Subcutaneous adipose tissue (tissue), 4 donors: ENCODE data around the gene PIEZO2. TPM values are rescaled to one million over a fixed set of nuclear protein-coding genes. Genes with fewer than 3 reads are reported as not detected.

Experiments used
- total RNA-seq, 4 donors: library from RNA; depleted of rRNA; stranded (reverse); fragments of >200 nt; gene quantifications; one replicate each; pipeline ENCODE4 v1.1.0, GENCODE V29; 2016
- TF ChIP-seq, protein P1 (sequence below): fragments of 450-650 bp; IDR thresholded peaks from one replicate; pipeline ENCODE4 v1.5.1; 2016; ENCODE audit warnings: low read depth, mild to moderate bottlenecking, control low read depth, antibody characterized with exemption, moderate library complexity

Gene PIEZO2
- total RNA-seq, 4 donors from 2014 or later, result 0.85 to 2.2 (median 1.1) TPM

DNA sequence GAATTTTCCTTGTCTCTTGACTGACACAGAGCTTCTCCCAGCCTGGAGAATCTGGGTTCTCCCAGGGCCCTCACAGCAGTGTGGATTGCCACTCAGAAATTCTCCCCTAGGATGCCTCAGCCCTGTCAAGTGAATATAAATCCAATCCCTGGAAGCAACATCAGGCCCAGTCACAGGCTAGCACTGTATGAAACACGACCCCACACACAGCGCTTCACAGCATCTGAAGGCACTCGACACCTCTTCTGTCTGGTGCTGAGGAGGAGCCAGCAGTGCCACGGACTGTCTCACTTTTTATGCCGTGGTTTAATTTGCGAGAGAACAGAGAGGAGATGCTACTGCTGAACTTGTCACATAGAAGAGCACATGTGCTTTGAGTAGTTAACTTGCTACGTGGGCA is 459.0 kb downstream of the PIEZO2 start:
- TF ChIP-seq, protein P1, sequence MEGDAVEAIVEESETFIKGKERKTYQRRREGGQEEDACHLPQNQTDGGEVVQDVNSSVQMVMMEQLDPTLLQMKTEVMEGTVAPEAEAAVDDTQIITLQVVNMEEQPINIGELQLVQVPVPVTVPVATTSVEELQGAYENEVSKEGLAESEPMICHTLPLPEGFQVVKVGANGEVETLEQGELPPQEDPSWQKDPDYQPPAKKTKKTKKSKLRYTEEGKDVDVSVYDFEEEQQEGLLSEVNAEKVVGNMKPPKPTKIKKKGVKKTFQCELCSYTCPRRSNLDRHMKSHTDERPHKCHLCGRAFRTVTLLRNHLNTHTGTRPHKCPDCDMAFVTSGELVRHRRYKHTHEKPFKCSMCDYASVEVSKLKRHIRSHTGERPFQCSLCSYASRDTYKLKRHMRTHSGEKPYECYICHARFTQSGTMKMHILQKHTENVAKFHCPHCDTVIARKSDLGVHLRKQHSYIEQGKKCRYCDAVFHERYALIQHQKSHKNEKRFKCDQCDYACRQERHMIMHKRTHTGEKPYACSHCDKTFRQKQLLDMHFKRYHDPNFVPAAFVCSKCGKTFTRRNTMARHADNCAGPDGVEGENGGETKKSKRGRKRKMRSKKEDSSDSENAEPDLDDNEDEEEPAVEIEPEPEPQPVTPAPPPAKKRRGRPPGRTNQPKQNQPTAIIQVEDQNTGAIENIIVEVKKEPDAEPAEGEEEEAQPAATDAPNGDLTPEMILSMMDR, result no peak

DNA sequence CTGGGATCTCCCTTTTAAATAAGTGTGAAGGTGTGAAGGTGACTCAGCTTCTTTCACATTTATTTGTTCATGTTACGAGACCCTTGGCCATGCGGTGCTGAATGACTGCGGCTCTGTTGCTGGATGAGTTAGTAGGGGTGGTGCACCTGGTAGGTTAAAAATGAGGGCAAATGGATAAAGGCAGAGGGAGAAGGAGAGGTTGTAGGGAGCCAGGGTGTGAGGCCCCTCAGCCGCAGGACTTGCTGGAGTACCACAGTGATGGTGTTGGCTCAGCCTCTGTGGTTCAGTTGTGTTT is 459.4 kb downstream of the PIEZO2 start:
- TF ChIP-seq, protein P1, result no peak

DNA sequence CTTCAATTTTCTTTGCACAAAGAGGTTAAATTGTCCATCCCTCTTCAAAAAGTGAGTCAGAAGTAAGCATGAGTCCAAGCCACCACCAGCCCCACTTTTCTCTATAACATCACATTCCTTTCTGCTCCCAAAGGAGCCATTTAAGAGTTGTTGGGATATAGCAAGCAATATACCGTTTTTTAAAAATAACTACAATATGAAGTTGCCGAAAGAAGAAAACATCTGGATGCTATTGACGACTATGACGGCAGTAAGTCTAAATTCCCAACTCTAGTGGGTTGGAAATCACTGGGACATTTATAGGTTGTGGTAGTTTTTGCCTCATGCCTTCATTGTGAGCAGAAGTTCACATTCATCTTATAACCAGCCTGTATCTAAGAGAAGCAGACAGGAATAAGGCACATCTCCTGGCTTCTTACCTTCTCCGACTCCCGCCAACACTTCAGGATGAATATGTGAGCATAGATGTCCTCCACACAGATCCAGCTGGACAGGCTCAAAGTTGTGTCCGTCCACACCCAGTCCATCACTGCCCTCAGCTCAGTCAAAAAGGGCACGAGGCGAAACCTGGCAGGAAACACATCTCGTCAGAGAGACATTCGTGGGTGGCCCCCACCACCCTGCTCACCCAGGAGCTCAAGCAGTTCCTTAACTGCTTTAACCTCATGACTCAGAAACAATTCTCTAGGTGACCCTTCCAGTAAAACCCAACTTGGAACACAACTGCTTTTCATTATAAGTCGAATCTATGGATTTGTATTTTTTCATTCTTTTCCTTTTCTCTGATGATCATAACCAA is 459.9 kb downstream of the PIEZO2 start:
- TF ChIP-seq, protein P1, result no peak

DNA sequence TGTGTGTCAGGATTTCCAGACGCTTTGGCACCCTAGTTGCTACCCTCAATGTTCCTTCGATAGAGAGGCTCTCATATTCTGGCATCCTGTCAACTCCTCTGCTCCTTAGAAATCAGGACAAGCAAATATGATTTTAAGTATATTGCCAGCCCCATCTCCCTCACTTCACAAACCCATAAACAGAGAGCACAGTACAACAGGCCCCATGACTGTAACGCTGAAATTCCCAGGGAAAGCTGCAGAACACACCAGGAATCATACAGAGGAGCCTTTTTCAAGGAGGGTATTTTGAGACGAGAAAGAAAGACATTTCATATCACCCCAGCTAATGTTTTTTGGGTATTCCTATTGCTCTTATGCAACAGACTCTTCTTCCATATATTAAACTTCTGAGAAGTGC is 460.6 kb downstream of the PIEZO2 start:
- TF ChIP-seq, protein P1, result no peak

DNA sequence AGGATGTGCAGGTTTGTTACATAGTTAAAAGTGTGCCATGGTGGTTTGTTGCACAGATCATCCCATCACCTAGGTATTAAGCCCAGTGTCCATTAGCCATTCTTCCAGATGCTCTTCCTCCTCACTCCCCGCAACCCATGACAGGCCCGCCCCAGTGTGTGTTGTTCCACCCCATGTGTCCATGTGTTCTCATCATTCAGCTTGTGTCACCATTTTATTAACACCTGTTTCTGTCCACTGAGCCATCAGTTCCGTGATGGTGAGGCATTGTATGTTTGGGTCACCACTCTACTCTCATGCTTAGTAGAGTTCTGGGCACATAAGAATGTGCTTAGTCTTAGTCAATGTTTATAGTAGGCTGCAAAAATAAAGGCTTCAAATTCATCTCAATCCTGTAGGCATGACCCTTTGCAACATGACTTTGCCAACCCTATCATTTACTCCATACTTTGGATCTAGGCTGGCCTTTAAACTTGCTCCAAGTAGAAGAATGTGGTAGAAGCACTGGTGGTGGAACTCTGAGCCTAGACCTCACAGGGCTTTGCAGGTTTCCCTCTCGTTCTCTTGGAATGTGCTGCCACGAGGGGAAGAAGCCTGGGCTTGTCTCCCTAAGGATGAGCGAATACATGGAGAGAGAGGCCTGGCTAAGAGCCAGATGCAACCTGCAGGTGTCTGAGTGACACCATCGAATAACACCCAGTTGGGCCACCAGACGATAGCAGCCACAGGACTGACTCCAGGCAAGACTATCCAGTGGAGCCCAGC is 462.0 kb downstream of the PIEZO2 start:
- TF ChIP-seq, protein P1, result no peak

DNA sequence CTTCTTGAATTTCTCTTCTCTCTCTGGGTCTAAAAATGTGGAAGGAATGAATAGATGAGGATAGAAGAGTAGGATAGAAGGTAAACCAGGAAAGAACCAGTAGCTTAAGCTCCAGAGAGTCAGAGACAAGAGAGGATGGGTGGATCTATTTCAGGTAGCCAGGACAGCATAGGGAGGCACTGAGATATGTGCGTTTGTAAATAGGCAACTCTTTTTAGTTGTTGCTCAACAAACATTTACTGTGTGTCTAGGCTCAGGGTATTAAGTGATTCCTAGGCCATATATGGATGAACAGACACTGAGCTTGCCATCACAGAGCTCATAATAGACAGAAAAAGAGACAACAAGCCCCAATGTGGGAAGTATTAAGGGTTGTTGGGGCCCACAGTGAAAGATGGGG is 463.1 kb downstream of the PIEZO2 start:
- TF ChIP-seq, protein P1, result no peak

DNA sequence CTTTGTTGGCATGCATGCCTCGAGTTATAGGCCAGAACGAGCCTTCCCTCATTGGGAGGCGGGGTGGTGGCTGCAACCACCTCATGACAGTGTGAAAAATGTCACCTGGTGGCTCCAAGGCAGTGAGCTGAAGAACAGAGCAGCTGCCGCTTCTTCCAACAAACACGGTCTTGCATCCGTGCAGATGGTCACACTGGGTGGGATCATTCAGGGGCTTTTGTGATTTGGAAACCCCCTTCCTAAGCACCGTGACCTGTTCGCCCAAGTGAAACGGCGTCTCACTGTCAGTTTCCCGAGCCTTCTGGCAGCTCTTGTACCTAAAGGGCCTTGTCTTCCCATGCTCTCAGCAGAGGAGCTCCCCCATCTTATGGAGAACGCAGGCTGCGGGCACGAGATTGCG is 463.9 kb downstream of the PIEZO2 start:
- TF ChIP-seq, protein P1, result no peak
